CD14-positive monocyte (primary cell): ENCODE data around the gene RALGAPB. TPM values are rescaled to one million over a fixed set of nuclear protein-coding genes. Genes with fewer than 3 reads are reported as not detected.
A peak's percentile ranks its signal among the peaks of the same experiment; 100 is the strongest.

ENCODE experiments used
- DNase-seq, 3 donors: peaks; one replicate each; pipeline ENCODE4 v3.0.0-alpha.2; 2011 to 2022
- H2AFZ ChIP-seq: 2 replicates; pipeline ENCODE4 v1.6.0; 2012; ENCODE audit warnings: mild to moderate bottlenecking, low read depth, low read length, inconsistent platforms; ENCODE audit not compliant: insufficient read depth, poor library complexity, severe bottlenecking
- H3K27ac ChIP-seq, 2 donors: 1 replicate in 1 of 2; 2 replicates in 1 of 2; pipeline ENCODE4 v1.5.1; 2012 to 2013; ENCODE audit warnings: low read length in 2 of 2, control low read depth in 1 of 2, inconsistent platforms in 1 of 2, low read depth in 1 of 2, mild to moderate bottlenecking in 1 of 2
- H3K27me3 ChIP-seq, 2 donors: one replicate each; pipeline versions ENCODE4 v1.6.0 to v1.6.1; 2011 to 2013; ENCODE audit warnings: low read length in 2 of 2; ENCODE audit not compliant: control insufficient read depth in 2 of 2, insufficient read depth in 2 of 2
- H3K36me3 ChIP-seq, 2 donors: replicated peaks in 1 of 2; 1 replicate in 1 of 2; 2 replicates in 1 of 2; pipeline versions ENCODE4 v1.5.1 to v1.6.1; 2012 to 2013; ENCODE audit warnings: low read length in 2 of 2, control low read depth in 1 of 2, inconsistent platforms in 1 of 2, mild to moderate bottlenecking in 1 of 2; ENCODE audit not compliant: insufficient read depth in 2 of 2, control insufficient read depth in 1 of 2
- H3K4me1 ChIP-seq, 2 donors: 1 replicate in 1 of 2; 2 replicates in 1 of 2; pipeline versions ENCODE4 v1.5.1 to v1.6.1; 2012 to 2013; ENCODE audit warnings: low read length in 2 of 2, control low read depth in 1 of 2, inconsistent platforms in 1 of 2, mild to moderate bottlenecking in 1 of 2, moderate library complexity in 1 of 2; ENCODE audit not compliant: insufficient read depth in 2 of 2, control insufficient read depth in 1 of 2
- H3K4me2 ChIP-seq: replicated peaks from 2 replicates; pipeline ENCODE3; 2012; ENCODE audit warnings: low read length, moderate library complexity, mild to moderate bottlenecking; ENCODE audit not compliant: poor library complexity, severe bottlenecking; ENCODE audit errors: extremely low read depth
- H3K4me3 ChIP-seq, 3 experiments: fragments of 200-600 bp in 1 of 3; sonication (generic) in 1 of 3; replicated peaks in 1 of 3; 1 replicate in 2 of 3; 2 replicates in 1 of 3; pipeline ENCODE4 v1.5.1; 2011 to 2013; ENCODE audit warnings: low read length in 3 of 3, mild to moderate bottlenecking in 3 of 3, control low read depth in 2 of 3, low read depth in 2 of 3, inconsistent platforms in 1 of 3, moderate library complexity in 1 of 3
- H3K79me2 ChIP-seq: 2 replicates; pipeline ENCODE4 v1.6.0; 2012; ENCODE audit warnings: mild to moderate bottlenecking, control low read depth, inconsistent platforms, low read length, moderate library complexity; ENCODE audit not compliant: insufficient read depth
- H3K9ac ChIP-seq: 2 replicates; pipeline ENCODE4 v1.6.0; 2017; ENCODE audit warnings: low read length, mild to moderate bottlenecking; ENCODE audit not compliant: insufficient read depth, poor library complexity, severe bottlenecking
- H3K9me3 ChIP-seq, 2 donors: replicated peaks in 1 of 2; 1 replicate in 1 of 2; 2 replicates in 1 of 2; pipeline versions ENCODE4 v1.5.1 to v1.6.1; 2012 to 2013; ENCODE audit warnings: low read length in 2 of 2, control low read depth in 1 of 2; ENCODE audit not compliant: control insufficient read depth in 1 of 2, insufficient read depth in 1 of 2
- H4K20me1 ChIP-seq: 2 replicates; pipeline ENCODE4 v1.6.0; 2012; ENCODE audit warnings: mild to moderate bottlenecking, low read length, control low read depth, moderate library complexity; ENCODE audit not compliant: insufficient read depth
- H3K27ac Mint-ChIP-seq, 7 donors: one replicate each; pipeline ENCODE4 v1.8.0; 2020; ENCODE audit warnings: mild to moderate bottlenecking in 7 of 7, mixed read lengths in 7 of 7, moderate library complexity in 6 of 7, inconsistent platforms in 2 of 7
- H3K27me3 Mint-ChIP-seq, 3 donors: one replicate each; pipeline ENCODE4 v1.8.0; 2021 to 2022; ENCODE audit warnings: low read depth in 3 of 3, mild to moderate bottlenecking in 3 of 3, mixed read lengths in 3 of 3, moderate library complexity in 3 of 3, inconsistent platforms in 1 of 3
- H3K36me3 Mint-ChIP-seq, 2 donors: one replicate each; pipeline ENCODE4 v1.8.0; 2020; ENCODE audit warnings: mixed read lengths in 2 of 2, inconsistent platforms in 1 of 2, mild to moderate bottlenecking in 1 of 2
- H3K4me1 Mint-ChIP-seq: one replicate; pipeline ENCODE4 v1.8.0; 2020; ENCODE audit warnings: mild to moderate bottlenecking, mixed read lengths
- H3K4me3 Mint-ChIP-seq, 2 donors: one replicate each; pipeline ENCODE4 v1.8.0; 2020; ENCODE audit warnings: mild to moderate bottlenecking in 2 of 2, mixed read lengths in 2 of 2, moderate library complexity in 1 of 2
- H3K9me3 Mint-ChIP-seq, 7 donors: one replicate each; pipeline ENCODE4 v1.8.0; 2020 to 2022; ENCODE audit warnings: mixed read lengths in 7 of 7, mild to moderate bottlenecking in 6 of 7, moderate library complexity in 6 of 7, inconsistent platforms in 2 of 7
- WGBS: methylation state at CpG from one replicate; pipeline ENCODE4 v1.1.5; 2013; ENCODE audit warnings: missing lambda C conversion rate; ENCODE audit not compliant: insufficient coverage; 5-methylcytosine and 5-hydroxymethylcytosine counted together
- intact Hi-C, 2 donors: fragments of 100-400 bp; cut with micrococcal nuclease; formaldehyde crosslinking; loops; one replicate each; pipeline versions ENCODE4 v1.15.0 to v1.15.1; 2023
- polyA plus RNA-seq, 3 donors: library from polyadenylated mRNA; depleted of rRNA in 1 of 3; unstranded in 2 of 3; stranded (reverse) in 1 of 3; fragments of 300-500 nt in 2 of 3; fragments of >200 nt in 1 of 3; fragmentation: Illumina TruSeq in 2 of 3; gene quantifications; 1 replicate in 2 of 3; 2 replicates in 1 of 3; pipeline ENCODE4 v1.2.3, GENCODE V29; 2012 to 2021
- TF ChIP-seq, protein P1 (sequence below): fragments of 200-600 bp; IDR thresholded peaks from one replicate; pipeline ENCODE4 v1.8.0; 2022; ENCODE audit warnings: antibody characterized with exemption, mild to moderate bottlenecking

The RALGAPB gene
- polyA plus RNA-seq, 3 donors: 4.7 to 15.5 (median 6.1) TPM

- Mint-ChIP-seq H3K4me3 (no peak overlapping the region), H3K27me3 (peaks cover 44 to 63% (median 50%) of the 10 kb centered on the region in 3 donors), H3K4me1 (no peaks in the 10 kb centered on the region), H3K9me3 (peaks cover 0 to 6% (median 0%) of the 10 kb centered on the region in 7 donors), H3K27ac (no peak overlapping the region), H3K36me3 (no peaks in the 10 kb centered on the region)
- no peak for DNase-seq
- Histone ChIP-seq H3K36me3 (no peaks in the 10 kb centered on the region), H3K4me2 (no peak overlapping the region), H2AFZ (no peak overlapping the region), H3K27ac (no peak overlapping the region), H3K27me3 (peaks cover 32 to 44% of the 10 kb centered on the region in 2 donors), H3K9me3 (peaks cover 0 to 16% of the 10 kb centered on the region in 2 donors), H3K4me3 (no peak overlapping the region), H3K79me2 (no peaks in the 10 kb centered on the region), H4K20me1 (no peaks in the 10 kb centered on the region), H3K4me1 (no peaks in the 10 kb centered on the region), H3K9ac (no peak overlapping the region)
- TF ChIP-seq, protein P1, sequence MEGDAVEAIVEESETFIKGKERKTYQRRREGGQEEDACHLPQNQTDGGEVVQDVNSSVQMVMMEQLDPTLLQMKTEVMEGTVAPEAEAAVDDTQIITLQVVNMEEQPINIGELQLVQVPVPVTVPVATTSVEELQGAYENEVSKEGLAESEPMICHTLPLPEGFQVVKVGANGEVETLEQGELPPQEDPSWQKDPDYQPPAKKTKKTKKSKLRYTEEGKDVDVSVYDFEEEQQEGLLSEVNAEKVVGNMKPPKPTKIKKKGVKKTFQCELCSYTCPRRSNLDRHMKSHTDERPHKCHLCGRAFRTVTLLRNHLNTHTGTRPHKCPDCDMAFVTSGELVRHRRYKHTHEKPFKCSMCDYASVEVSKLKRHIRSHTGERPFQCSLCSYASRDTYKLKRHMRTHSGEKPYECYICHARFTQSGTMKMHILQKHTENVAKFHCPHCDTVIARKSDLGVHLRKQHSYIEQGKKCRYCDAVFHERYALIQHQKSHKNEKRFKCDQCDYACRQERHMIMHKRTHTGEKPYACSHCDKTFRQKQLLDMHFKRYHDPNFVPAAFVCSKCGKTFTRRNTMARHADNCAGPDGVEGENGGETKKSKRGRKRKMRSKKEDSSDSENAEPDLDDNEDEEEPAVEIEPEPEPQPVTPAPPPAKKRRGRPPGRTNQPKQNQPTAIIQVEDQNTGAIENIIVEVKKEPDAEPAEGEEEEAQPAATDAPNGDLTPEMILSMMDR: no peak
- intact Hi-C loops: no loop called here
- WGBS: 84% methylated on average over 5 of the region's 9 CpGs
Measured at GRCh38 chr20:38599410-38599882, 126.8 kb downstream of the RALGAPB start.

DNA sequence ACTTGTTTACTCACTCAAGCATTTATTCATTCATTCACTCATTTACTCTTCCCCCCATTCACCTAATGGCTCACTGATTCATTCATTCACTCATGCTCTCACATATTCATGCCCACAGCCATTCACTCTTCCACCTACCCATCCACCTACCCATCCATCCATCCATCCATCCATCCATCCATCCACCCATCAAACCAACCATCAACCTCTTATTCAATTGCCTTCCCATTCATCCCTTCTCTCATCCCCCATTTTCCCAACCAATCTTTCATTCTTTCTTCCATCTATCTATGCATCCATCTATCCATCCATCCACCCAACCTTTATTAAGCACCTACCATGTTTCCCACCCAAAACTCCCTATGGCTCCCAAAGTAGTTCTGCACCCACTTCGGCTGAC, 127.4 kb downstream of the RALGAPB start:
- Mint-ChIP-seq H3K27me3 (peaks cover 46 to 67% (median 53%) of the 10 kb centered on the region in 3 donors), H3K36me3 (no peaks in the 10 kb centered on the region), H3K27ac (no peak overlapping the region), H3K4me3 (peak overlapping the region in 1 of 2 donors; percentile 3), H3K9me3 (peaks cover 0 to 7% (median 0%) of the 10 kb centered on the region in 7 donors), H3K4me1 (no peaks in the 10 kb centered on the region)
- Histone ChIP-seq H3K4me2 (no peak overlapping the region), H3K79me2 (no peaks in the 10 kb centered on the region), H4K20me1 (no peaks in the 10 kb centered on the region), H3K4me3 (no peak overlapping the region), H3K27me3 (peaks cover 32 to 45% of the 10 kb centered on the region in 2 donors), H3K4me1 (no peaks in the 10 kb centered on the region), H3K36me3 (no peaks in the 10 kb centered on the region), H3K27ac (no peak overlapping the region), H2AFZ (no peak overlapping the region), H3K9me3 (peaks cover 0 to 16% of the 10 kb centered on the region in 2 donors), H3K9ac (no peak overlapping the region)
- intact Hi-C loops: no loop called here
- 93% methylated on average over 1 of the region's 1 CpG for WGBS
- no peak for DNase-seq
- TF ChIP-seq, protein P1: no peak
